ENCODE results near the gene PHF1. TPM values are rescaled to one million over a fixed set of nuclear protein-coding genes. Genes with fewer than 3 reads are reported as not detected.
"Not testable (repeated sequence)": the region's sequence is repeated elsewhere in the genome, so short reads cannot be mapped to it uniquely, and the experiment has no call there.

Gene PHF1
- total and polyA plus RNA-seq, 2 of the 13 experiments (the other 11 are each of a cell fraction or from before 2014, with no cell fraction given), result 25.4 to 61.9 TPM

- H3K27ac ChIP-seq (ENCODE audit: extremely low read length, insufficient read depth, low read length); H3K4me2 ChIP-seq (ENCODE audit: low read depth, low read length); intact Hi-C loops (cut with micrococcal nuclease; ENCODE audit: unreplicated experiment); ATAC-seq; H3K27me3 ChIP-seq (ENCODE audit: control insufficient read depth in 1 of 2, insufficient read depth in 2 of 2, low read length in 2 of 2); H3K4me1 ChIP-seq (ENCODE audit: insufficient read depth, low read length); H4K20me1 ChIP-seq (ENCODE audit: insufficient read depth, low read length); H3K36me3 ChIP-seq (replicated peaks in 1 of 2; ENCODE audit: control insufficient read depth in 1 of 2, insufficient read depth in 2 of 2, low read length in 2 of 2); FAIRE-seq; H3K79me2 ChIP-seq (ENCODE audit: insufficient read depth, low read length); H3K9me3 ChIP-seq (ENCODE audit: low read length); H3K9ac ChIP-seq (ENCODE audit: insufficient read depth, low read depth, low read length); H3K4me3 ChIP-seq (replicated peaks in 1 of 3; ENCODE audit: insufficient read depth in 1 of 3, low read depth in 2 of 3, low read length in 3 of 3); CTCF ChIA-PET (ENCODE audit: low intra/inter-chr PET ratio, low total read pairs); H2AFZ ChIP-seq (ENCODE audit: low read length); BruUV-seq (replicated peaks); DNase-seq (ENCODE audit: low spot score); in situ Hi-C loops (cut with HindIII; ENCODE audit: extremely low pct_ligation_motif_present, low pct_unique_long_range_greater_than_20kb): not testable (repeated sequence)
- POLR2A ChIA-PET, result interaction anchor here (1.6 kb wide), 1 partner anchor 51 kb away, joined by 4 read pairs; the partner anchor contains the start of gene CUTA
- 52% methylated on average over 5 of the region's 5 CpGs for WGBS (ENCODE audit: low lambda C conversion rate)
These were observed 43.1 kb upstream of the PHF1 start for GRCh38 chr6:33367715-33368025.

- BruUV-seq (replicated peaks); DNase-seq (ENCODE audit: low spot score); POLR2A ChIA-PET; H2AFZ ChIP-seq (ENCODE audit: low read length); H3K27ac ChIP-seq (ENCODE audit: extremely low read length, insufficient read depth, low read length); H3K4me3 ChIP-seq (replicated peaks in 1 of 3; ENCODE audit: insufficient read depth in 1 of 3, low read depth in 2 of 3, low read length in 3 of 3); H3K27me3 ChIP-seq (ENCODE audit: control insufficient read depth in 1 of 2, insufficient read depth in 2 of 2, low read length in 2 of 2); H3K36me3 ChIP-seq (replicated peaks in 1 of 2; ENCODE audit: control insufficient read depth in 1 of 2, insufficient read depth in 2 of 2, low read length in 2 of 2); in situ Hi-C loops (cut with HindIII; ENCODE audit: extremely low pct_ligation_motif_present, low pct_unique_long_range_greater_than_20kb); H3K79me2 ChIP-seq (ENCODE audit: insufficient read depth, low read length); CTCF ChIA-PET (ENCODE audit: low intra/inter-chr PET ratio, low total read pairs); H3K4me2 ChIP-seq (ENCODE audit: low read depth, low read length); ATAC-seq; H3K9me3 ChIP-seq (ENCODE audit: low read length); H4K20me1 ChIP-seq (ENCODE audit: insufficient read depth, low read length); FAIRE-seq; H3K9ac ChIP-seq (ENCODE audit: insufficient read depth, low read depth, low read length); intact Hi-C loops (cut with micrococcal nuclease; ENCODE audit: unreplicated experiment): not testable (repeated sequence)
- H3K4me1 ChIP-seq (ENCODE audit: insufficient read depth, low read length), result peaks cover 14% of the 10 kb centered on the region
- WGBS (ENCODE audit: low lambda C conversion rate), result 64% methylated on average over 8 of the region's 8 CpGs
These were observed 38.9 kb upstream of the PHF1 start for GRCh38 chr6:33371901-33372300.

GRCh38 chr6:33372526-33373123, 38.2 kb upstream of the PHF1 start:
- ATAC-seq (no peak), FAIRE-seq (no peak), DNase-seq (ENCODE audit: low spot score) (no peak)
- ChIA-PET CTCF (ENCODE audit: low intra/inter-chr PET ratio, low total read pairs) (no interaction called here), POLR2A (no interaction called here)
- intact Hi-C loops (cut with micrococcal nuclease; ENCODE audit: unreplicated experiment), result no loop called here
- no peak overlapping the region for H2AFZ ChIP-seq (ENCODE audit: low read length)
- peaks cover 14% of the 10 kb centered on the region for H3K4me1 ChIP-seq (ENCODE audit: insufficient read depth, low read length)
- H3K27me3 ChIP-seq (ENCODE audit: control insufficient read depth in 1 of 2, insufficient read depth in 2 of 2, low read length in 2 of 2), result no peaks in the 10 kb centered on the region
- no peaks in the 10 kb centered on the region for H4K20me1 ChIP-seq (ENCODE audit: insufficient read depth, low read length)
- no peak overlapping the region for H3K27ac ChIP-seq (ENCODE audit: extremely low read length, insufficient read depth, low read length)
- H3K4me2 ChIP-seq (ENCODE audit: low read depth, low read length), result no peak overlapping the region
- in situ Hi-C loops (cut with HindIII; ENCODE audit: extremely low pct_ligation_motif_present, low pct_unique_long_range_greater_than_20kb), result no loop called here
- no peak overlapping the region for H3K9ac ChIP-seq (ENCODE audit: insufficient read depth, low read depth, low read length)
- 6% methylated on average over 5 of the region's 5 CpGs for WGBS (ENCODE audit: low lambda C conversion rate)
- no peaks in the 10 kb centered on the region for H3K36me3 ChIP-seq (replicated peaks in 1 of 2; ENCODE audit: control insufficient read depth in 1 of 2, insufficient read depth in 2 of 2, low read length in 2 of 2)
- no peaks in the 10 kb centered on the region for H3K79me2 ChIP-seq (ENCODE audit: insufficient read depth, low read length)
- no peaks in the 10 kb centered on the region for H3K9me3 ChIP-seq (ENCODE audit: low read length)
- BruUV-seq (replicated peaks), result no TSS peak
- H3K4me3 ChIP-seq (replicated peaks in 1 of 3; ENCODE audit: insufficient read depth in 1 of 3, low read depth in 2 of 3, low read length in 3 of 3), result no peak overlapping the region
- TF ChIP-seq ATF7-NPFF (CRISPR knock-in tag; IDR thresholded peaks at IDR 0.05; ENCODE audit: low read depth), result no peak
- TF ChIP-seq MEF2D (CRISPR knock-in tag; IDR thresholded peaks at IDR 0.05), result no peak
- no peak for TF ChIP-seq ZNF737 (CRISPR knock-in tag; IDR thresholded peaks at IDR 0.05; ENCODE audit: borderline replicate concordance)
- TF ChIP-seq PCBP2 (optimal IDR thresholded peaks at IDR 0.05; ENCODE audit: low read depth, low read length, poor library complexity, severe bottlenecking), result no peak
- no peak for TF ChIP-seq ZBTB1 (CRISPR knock-in tag; IDR thresholded peaks at IDR 0.05; ENCODE audit: borderline replicate concordance)
- TF ChIP-seq ZNF569 (CRISPR knock-in tag; IDR thresholded peaks at IDR 0.05; ENCODE audit: borderline replicate concordance), result no peak
- TF ChIP-seq LBX2 (CRISPR knock-in tag; IDR thresholded peaks at IDR 0.05; ENCODE audit: borderline replicate concordance), result no peak
- TF ChIP-seq EED (CRISPR knock-in tag; IDR thresholded peaks at IDR 0.05), result no peak
- no peak for TF ChIP-seq GLI4 (CRISPR knock-in tag; IDR thresholded peaks at IDR 0.05; ENCODE audit: borderline replicate concordance)
- no peak for TF ChIP-seq MTF2 (CRISPR knock-in tag; IDR thresholded peaks at IDR 0.05; ENCODE audit: borderline replicate concordance)
- no peak for TF ChIP-seq ARNT2 (CRISPR knock-in tag; IDR thresholded peaks at IDR 0.05; ENCODE audit: low read depth)
- TF ChIP-seq ZNF207 (IDR thresholded peaks at IDR 0.05; ENCODE audit: borderline replicate concordance), result no peak
- TF ChIP-seq GTF3A (CRISPR knock-in tag; conservative IDR thresholded peaks at IDR 0.05), result no peak
